Measurements from ENCODE around the gene TMEM215. TPM values are rescaled to one million over a fixed set of nuclear protein-coding genes. Genes with fewer than 3 reads are reported as not detected.

Gene TMEM215, protein sequence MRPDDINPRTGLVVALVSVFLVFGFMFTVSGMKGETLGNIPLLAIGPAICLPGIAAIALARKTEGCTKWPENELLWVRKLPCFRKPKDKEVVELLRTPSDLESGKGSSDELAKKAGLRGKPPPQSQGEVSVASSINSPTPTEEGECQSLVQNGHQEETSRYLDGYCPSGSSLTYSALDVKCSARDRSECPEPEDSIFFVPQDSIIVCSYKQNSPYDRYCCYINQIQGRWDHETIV
- 0.15 TPM for polyA plus RNA-seq (2013, experiment 1 of 2)
- 0.15 TPM for polyA plus RNA-seq (2013, experiment 2 of 2)

DNA sequence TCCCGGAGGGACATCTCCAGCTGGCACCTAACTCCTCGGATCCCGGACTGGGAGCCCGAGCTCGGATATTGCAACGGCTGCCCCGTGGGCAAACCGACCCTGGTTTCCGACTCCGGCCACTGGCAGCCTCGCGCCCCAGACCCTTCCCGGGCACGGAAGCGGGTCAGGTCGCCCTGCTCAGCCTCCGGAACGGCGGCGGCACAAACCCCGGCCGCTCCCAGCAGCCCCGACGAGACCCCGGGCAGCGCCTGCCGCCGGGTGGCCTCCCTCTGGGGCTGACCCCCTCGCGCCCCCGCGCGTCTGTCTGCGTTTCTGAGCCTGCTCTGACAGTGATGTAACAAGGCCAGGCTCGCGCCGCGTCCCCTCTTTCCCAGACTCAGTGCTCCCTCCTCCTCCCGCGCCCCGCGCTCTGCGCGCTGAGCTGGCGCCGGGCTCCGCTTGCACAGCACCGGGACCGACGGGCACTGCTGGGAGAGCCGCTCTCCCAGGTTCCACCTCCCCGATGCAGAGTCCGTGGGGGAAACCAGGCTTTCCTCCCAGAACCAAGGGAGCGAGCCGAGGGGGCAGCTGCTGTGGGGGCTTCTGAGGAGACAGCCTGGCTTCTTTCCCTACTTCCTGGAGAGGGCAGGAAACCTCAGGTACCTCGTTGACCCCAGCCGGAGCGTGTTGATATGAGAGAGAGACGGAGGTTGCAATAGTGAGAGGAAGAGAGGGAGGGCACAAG is at the start of gene TMEM215:
Gene TMEM215, plus strand, starts transcription at position 373 of the 724 bp plus-strand sequence. CDS start 644 bp downstream, outside the sequence.
- Histone ChIP-seq H2BK120ac (ENCODE audit: low read depth, low read length) (no peak within 1 kb of the TSS), H3K27me3 (ENCODE audit: insufficient read depth, low read length, poor library complexity) (peaks cover 23% of the 10 kb centered on the region), H2BK5ac (ENCODE audit: low read length) (no peak within 1 kb of the TSS), H4K5ac (ENCODE audit: low read length) (no peak within 1 kb of the TSS), H3K79me1 (ENCODE audit: low read length) (no peaks in the 10 kb centered on the region), H2BK15ac (replicated peaks; ENCODE audit: low read depth) (no peak within 1 kb of the TSS), H3K4me3 (ENCODE audit: low read length) (peak within 1 kb of the TSS; percentile 59), H3K4me2 (ENCODE audit: low read length) (peak within 1 kb of the TSS; percentile 87), H3K4me1 (ENCODE audit: control insufficient read depth, low read depth, low read length) (peaks cover 4% of the 10 kb centered on the region), H3K36me3 (ENCODE audit: control insufficient read depth, insufficient read depth, low read length) (no peaks in the 10 kb centered on the region), H3K79me2 (ENCODE audit: control insufficient read depth, insufficient read depth, low read length) (no peaks in the 10 kb centered on the region), H4K8ac (ENCODE audit: low read depth, low read length) (no peak within 1 kb of the TSS), H3K9ac (ENCODE audit: low read length) (peak within 1 kb of the TSS; percentile 58), H3K23ac (ENCODE audit: low read length) (no peak within 1 kb of the TSS), H2AK5ac (ENCODE audit: low read length) (no peak within 1 kb of the TSS), H3K4ac (ENCODE audit: low read depth, low read length) (no peak within 1 kb of the TSS), H3K56ac (ENCODE audit: low read length) (peak within 1 kb of the TSS; percentile 84), H3K27ac (ENCODE audit: low read depth, low read length) (no peak within 1 kb of the TSS), H3K18ac (ENCODE audit: low read length) (no peak within 1 kb of the TSS)
- DNase-seq: peak; percentile 78
- WGBS (ENCODE audit: extremely low coverage, insufficient coverage, low lambda C conversion rate): no CpG with 5 or more reads among the region's 59 CpGs

DNA sequence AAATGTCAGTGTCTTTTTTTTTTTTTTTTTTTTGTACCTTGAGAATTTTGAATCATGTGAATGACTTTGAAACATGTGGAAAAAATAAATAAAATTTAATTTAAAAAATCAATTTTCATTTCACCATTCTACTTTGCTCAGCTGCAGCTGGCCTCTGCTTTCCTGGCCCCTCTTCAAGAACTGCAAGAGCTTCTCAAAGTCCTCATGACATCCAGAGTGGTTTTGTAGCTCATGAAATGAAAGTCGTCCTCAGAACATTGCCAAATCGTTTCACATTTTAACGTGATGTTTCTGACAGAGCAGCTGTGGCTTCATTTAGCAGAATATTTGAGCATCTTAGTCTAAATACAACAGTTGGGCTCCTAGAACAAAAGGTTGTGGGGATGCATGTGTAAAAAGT is 47.9 kb upstream of the TMEM215 start:
- Histone ChIP-seq H3K4ac (ENCODE audit: low read depth, low read length) (no peak overlapping the region), H3K4me2 (ENCODE audit: low read length) (no peak overlapping the region), H3K79me2 (ENCODE audit: control insufficient read depth, insufficient read depth, low read length) (no peaks in the 10 kb centered on the region), H2BK15ac (replicated peaks; ENCODE audit: low read depth) (no peak overlapping the region), H3K79me1 (ENCODE audit: low read length) (no peaks in the 10 kb centered on the region), H2AK5ac (ENCODE audit: low read length) (no peak overlapping the region), H3K4me1 (ENCODE audit: control insufficient read depth, low read depth, low read length) (no peaks in the 10 kb centered on the region), H3K4me3 (ENCODE audit: low read length) (no peak overlapping the region), H3K56ac (ENCODE audit: low read length) (no peak overlapping the region), H3K36me3 (ENCODE audit: control insufficient read depth, insufficient read depth, low read length) (no peaks in the 10 kb centered on the region), H4K8ac (ENCODE audit: low read depth, low read length) (no peak overlapping the region), H3K27me3 (ENCODE audit: insufficient read depth, low read length, poor library complexity) (no peaks in the 10 kb centered on the region), H2BK5ac (ENCODE audit: low read length) (no peak overlapping the region), H3K27ac (ENCODE audit: low read depth, low read length) (no peak overlapping the region), H3K9ac (ENCODE audit: low read length) (no peak overlapping the region), H3K18ac (ENCODE audit: low read length) (no peak overlapping the region), H2BK120ac (ENCODE audit: low read depth, low read length) (no peak overlapping the region), H4K5ac (ENCODE audit: low read length) (no peak overlapping the region), H3K23ac (ENCODE audit: low read length) (no peak overlapping the region)
- DNase-seq: no peak
- WGBS (ENCODE audit: extremely low coverage, insufficient coverage, low lambda C conversion rate): no CpG with 5 or more reads among the region's 3 CpGs

DNA sequence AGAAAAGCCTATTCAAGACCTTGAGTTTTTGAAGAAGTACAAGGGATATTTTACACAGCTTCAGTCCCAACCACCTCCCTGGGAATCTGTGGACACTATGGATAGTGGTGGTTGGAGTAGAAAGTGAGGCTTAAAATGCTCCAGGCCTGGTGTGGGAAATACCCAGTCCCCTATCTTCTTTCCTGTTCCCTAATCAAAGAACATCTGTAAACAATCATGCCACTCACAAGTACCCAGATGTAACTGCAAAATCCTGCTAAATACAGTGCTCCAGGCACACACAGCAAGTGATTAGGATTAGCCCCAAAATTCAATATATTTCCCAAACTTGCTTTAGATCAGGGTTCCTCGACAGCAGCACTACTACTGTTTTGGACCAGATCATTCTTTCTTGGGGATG is 46.0 kb upstream of the TMEM215 start:
- DNase-seq: no peak
- Histone ChIP-seq H3K27ac (ENCODE audit: low read depth, low read length) (no peak overlapping the region), H3K18ac (ENCODE audit: low read length) (no peak overlapping the region), H4K5ac (ENCODE audit: low read length) (no peak overlapping the region), H2BK5ac (ENCODE audit: low read length) (no peak overlapping the region), H3K36me3 (ENCODE audit: control insufficient read depth, insufficient read depth, low read length) (no peaks in the 10 kb centered on the region), H3K23ac (ENCODE audit: low read length) (no peak overlapping the region), H3K56ac (ENCODE audit: low read length) (no peak overlapping the region), H3K79me1 (ENCODE audit: low read length) (no peaks in the 10 kb centered on the region), H3K4me3 (ENCODE audit: low read length) (no peak overlapping the region), H3K27me3 (ENCODE audit: insufficient read depth, low read length, poor library complexity) (no peaks in the 10 kb centered on the region), H2BK120ac (ENCODE audit: low read depth, low read length) (no peak overlapping the region), H3K4me1 (ENCODE audit: control insufficient read depth, low read depth, low read length) (no peaks in the 10 kb centered on the region), H3K79me2 (ENCODE audit: control insufficient read depth, insufficient read depth, low read length) (no peaks in the 10 kb centered on the region), H3K9ac (ENCODE audit: low read length) (no peak overlapping the region), H2BK15ac (replicated peaks; ENCODE audit: low read depth) (no peak overlapping the region), H3K4me2 (ENCODE audit: low read length) (no peak overlapping the region), H3K4ac (ENCODE audit: low read depth, low read length) (no peak overlapping the region), H2AK5ac (ENCODE audit: low read length) (no peak overlapping the region), H4K8ac (ENCODE audit: low read depth, low read length) (no peak overlapping the region)
- no CpG with 5 or more reads among the region's 1 CpG for WGBS (ENCODE audit: extremely low coverage, insufficient coverage, low lambda C conversion rate)

DNA sequence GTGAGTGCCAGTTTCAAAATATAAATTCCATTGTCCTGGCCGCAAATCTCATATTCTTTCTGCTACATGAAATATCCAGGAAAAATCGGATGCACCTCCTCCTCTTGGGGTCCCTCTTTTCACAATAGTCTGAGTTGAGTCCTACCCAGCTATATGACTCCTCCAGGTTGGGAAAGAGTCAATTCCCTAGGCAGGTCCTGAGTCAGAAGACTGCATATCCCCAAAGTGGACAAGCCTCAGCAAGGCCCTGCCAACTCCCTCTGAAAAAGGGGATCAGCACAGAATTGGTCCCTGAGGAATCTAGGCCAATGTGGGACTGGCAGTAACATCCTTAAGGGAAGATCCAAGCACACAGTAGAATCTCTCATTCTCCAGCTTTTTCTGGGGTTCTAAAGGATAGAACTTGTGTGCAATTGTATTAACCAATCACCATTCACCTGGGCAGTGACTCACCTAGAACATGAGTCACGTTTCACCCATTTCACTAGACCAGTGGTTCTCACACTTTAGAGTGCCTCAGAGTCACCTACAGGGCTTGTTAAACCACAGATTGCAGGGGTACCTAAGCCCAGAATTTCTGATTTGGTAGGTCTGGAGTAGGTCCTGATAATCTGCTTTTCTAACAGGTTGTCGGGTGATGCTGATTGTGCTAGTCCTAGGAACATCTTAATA is 44.7 kb upstream of the TMEM215 start:
- H4K8ac ChIP-seq (ENCODE audit: low read depth, low read length): no peak overlapping the region
- H3K9ac ChIP-seq (ENCODE audit: low read length): no peak overlapping the region
- no peak overlapping the region for H3K27ac ChIP-seq (ENCODE audit: low read depth, low read length)
- no peak overlapping the region for H2BK120ac ChIP-seq (ENCODE audit: low read depth, low read length)
- no peak overlapping the region for H2BK5ac ChIP-seq (ENCODE audit: low read length)
- H3K36me3 ChIP-seq (ENCODE audit: control insufficient read depth, insufficient read depth, low read length): no peaks in the 10 kb centered on the region
- H3K27me3 ChIP-seq (ENCODE audit: insufficient read depth, low read length, poor library complexity): no peaks in the 10 kb centered on the region
- no peak overlapping the region for H3K4ac ChIP-seq (ENCODE audit: low read depth, low read length)
- no peak overlapping the region for H3K4me2 ChIP-seq (ENCODE audit: low read length)
- no peaks in the 10 kb centered on the region for H3K79me1 ChIP-seq (ENCODE audit: low read length)
- H3K18ac ChIP-seq (ENCODE audit: low read length): no peak overlapping the region
- no CpG with 5 or more reads among the region's 4 CpGs for WGBS (ENCODE audit: extremely low coverage, insufficient coverage, low lambda C conversion rate)
- H3K56ac ChIP-seq (ENCODE audit: low read length): no peak overlapping the region
- no peak overlapping the region for H3K23ac ChIP-seq (ENCODE audit: low read length)
- H2BK15ac ChIP-seq (replicated peaks; ENCODE audit: low read depth): no peak overlapping the region
- H3K4me3 ChIP-seq (ENCODE audit: low read length): no peak overlapping the region
- no peak overlapping the region for H4K5ac ChIP-seq (ENCODE audit: low read length)
- H3K79me2 ChIP-seq (ENCODE audit: control insufficient read depth, insufficient read depth, low read length): no peaks in the 10 kb centered on the region
- DNase-seq: no peak
- no peak overlapping the region for H2AK5ac ChIP-seq (ENCODE audit: low read length)
- H3K4me1 ChIP-seq (ENCODE audit: control insufficient read depth, low read depth, low read length): no peaks in the 10 kb centered on the region

DNA sequence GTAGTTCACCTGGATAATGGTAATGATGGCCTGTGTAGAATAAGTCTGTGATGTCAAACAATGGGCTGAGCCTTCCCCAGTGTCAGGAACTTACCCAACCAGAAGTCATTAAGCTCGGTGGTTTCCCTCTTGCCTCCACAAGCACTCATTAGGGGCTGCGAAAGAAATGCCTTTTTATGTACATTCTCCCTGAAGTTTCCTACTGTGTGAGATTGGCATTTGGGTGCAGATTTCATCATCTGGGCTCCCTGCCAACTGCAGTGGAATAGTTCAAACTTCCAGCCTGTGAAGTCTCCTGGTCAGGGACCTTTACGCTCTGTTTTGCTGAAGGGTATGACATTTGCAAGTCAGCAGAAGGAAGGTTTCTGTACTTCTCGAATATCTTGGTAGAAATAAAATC is 41.6 kb upstream of the TMEM215 start:
- no peak overlapping the region for H3K27ac ChIP-seq (ENCODE audit: low read depth, low read length)
- H3K36me3 ChIP-seq (ENCODE audit: control insufficient read depth, insufficient read depth, low read length): no peaks in the 10 kb centered on the region
- no peak overlapping the region for H3K9ac ChIP-seq (ENCODE audit: low read length)
- no peak overlapping the region for H2BK15ac ChIP-seq (replicated peaks; ENCODE audit: low read depth)
- no CpG with 5 or more reads among the region's 4 CpGs for WGBS (ENCODE audit: extremely low coverage, insufficient coverage, low lambda C conversion rate)
- no peak overlapping the region for H2AK5ac ChIP-seq (ENCODE audit: low read length)
- no peak overlapping the region for H3K56ac ChIP-seq (ENCODE audit: low read length)
- H4K8ac ChIP-seq (ENCODE audit: low read depth, low read length): no peak overlapping the region
- no peak overlapping the region for H3K4me3 ChIP-seq (ENCODE audit: low read length)
- H3K27me3 ChIP-seq (ENCODE audit: insufficient read depth, low read length, poor library complexity): no peaks in the 10 kb centered on the region
- H3K4me1 ChIP-seq (ENCODE audit: control insufficient read depth, low read depth, low read length): no peaks in the 10 kb centered on the region
- no peak for DNase-seq
- no peaks in the 10 kb centered on the region for H3K79me2 ChIP-seq (ENCODE audit: control insufficient read depth, insufficient read depth, low read length)
- H3K23ac ChIP-seq (ENCODE audit: low read length): no peak overlapping the region
- no peaks in the 10 kb centered on the region for H3K79me1 ChIP-seq (ENCODE audit: low read length)
- H4K5ac ChIP-seq (ENCODE audit: low read length): no peak overlapping the region
- no peak overlapping the region for H3K4me2 ChIP-seq (ENCODE audit: low read length)
- no peak overlapping the region for H2BK5ac ChIP-seq (ENCODE audit: low read length)
- H2BK120ac ChIP-seq (ENCODE audit: low read depth, low read length): no peak overlapping the region
- H3K18ac ChIP-seq (ENCODE audit: low read length): no peak overlapping the region
- no peak overlapping the region for H3K4ac ChIP-seq (ENCODE audit: low read depth, low read length)

All from mesendoderm (in vitro differentiated cells).